ENCODE results near the gene AKIP1.

- TF ChIP-seq CTCF (conservative IDR thresholded peaks at IDR 0.05; ENCODE audit: low read length) (no peak), EZH2phosphoT487 (IDR thresholded peaks at IDR 0.05; ENCODE audit: borderline replicate concordance, low read depth, low read length) (no peak)
Measured at GRCh38 chr11:8928981-8929615, 18.1 kb downstream of the AKIP1 start.

Measured in OCI-LY7 (cell line).